H1 (cell line): ENCODE data around the gene PTMA. TPM values are rescaled to one million over a fixed set of nuclear protein-coding genes. Genes with fewer than 3 reads are reported as not detected.

ENCODE experiments used
- CTCF ChIA-PET: fragments of 300-600 bp; sonication (Branson Sonifier 250); formaldehyde crosslinking; loops from one replicate; lab custom pipeline; 2021; ENCODE audit not compliant: partially characterized antibody; lab: Charles Lee
- POLR2A ChIA-PET: fragments of 300-600 bp; sonication (Branson Sonifier 250); formaldehyde crosslinking; loops from one replicate; lab custom pipeline; 2021; ENCODE audit warnings: inconsistent platforms; ENCODE audit not compliant: partially characterized antibody; lab: Charles Lee
- DNase-seq, 2 experiments: peaks; one replicate each; pipeline versions ENCODE4 v3.0.0 to v3.0.0-alpha.2; 2010 to 2022; ENCODE audit warnings: low spot score in 2 of 2, low read depth in 1 of 2, mixed read lengths in 1 of 2
- FAIRE-seq: peaks from 2 replicates; lab custom pipeline; 2011; peaks lifted over from hg19 to GRCh38; lab: Jason Lieb, UNC
- H2AFZ ChIP-seq: 2 replicates; pipeline ENCODE4 v1.8.1; 2012; ENCODE audit warnings: low read length, inconsistent platforms
- H2AK5ac ChIP-seq: 2 replicates; pipeline ENCODE4 v1.6.1; 2013; ENCODE audit warnings: low read depth, low read length
- H2BK120ac ChIP-seq: replicated peaks from 2 replicates; pipeline ENCODE3; 2013; ENCODE audit warnings: low read depth, low read length, inconsistent platforms
- H2BK12ac ChIP-seq: 2 replicates; pipeline ENCODE4 v1.6.1; 2013; ENCODE audit warnings: low read depth, low read length
- H2BK15ac ChIP-seq: 2 replicates; pipeline ENCODE4 v1.6.1; 2013; ENCODE audit warnings: low read length
- H2BK20ac ChIP-seq: 2 replicates; pipeline ENCODE4 v1.6.1; 2013; ENCODE audit warnings: low read length
- H2BK5ac ChIP-seq: 2 replicates; pipeline ENCODE4 v1.6.1; 2013; ENCODE audit warnings: low read depth, low read length
- H3K14ac ChIP-seq: 2 replicates; pipeline ENCODE4 v1.6.1; 2013; ENCODE audit warnings: inconsistent platforms; ENCODE audit not compliant: insufficient read length
- H3K18ac ChIP-seq: 2 replicates; pipeline ENCODE4 v1.6.1; 2013; ENCODE audit warnings: low read length; ENCODE audit errors: extremely low read depth
- H3K23ac ChIP-seq: 2 replicates; pipeline ENCODE4 v1.6.1; 2013; ENCODE audit warnings: inconsistent platforms; ENCODE audit not compliant: insufficient read length
- H3K23me2 ChIP-seq: 2 replicates; pipeline ENCODE4 v1.6.1; 2013; ENCODE audit warnings: low read depth, low read length
- H3K27ac ChIP-seq: 2 replicates; pipeline ENCODE4 v1.6.1; 2011; ENCODE audit warnings: low read depth, low read length, inconsistent platforms
- H3K27me3 ChIP-seq, 4 experiments: replicated peaks in 1 of 4; 1 replicate in 1 of 4; 2 replicates in 3 of 4; pipeline versions ENCODE4 v1.6.1 to v1.8.1; 2011 to 2013; ENCODE audit warnings: low read length in 3 of 4, mild to moderate bottlenecking in 3 of 4, inconsistent platforms in 2 of 4, mixed read lengths in 2 of 4, moderate library complexity in 1 of 4; ENCODE audit not compliant: control insufficient read depth in 3 of 4, insufficient read depth in 3 of 4; ENCODE audit errors: extremely low read depth in 1 of 4
- H3K36me3 ChIP-seq, 4 experiments: 2 replicates each; pipeline versions ENCODE4 v1.6.1 to v1.8.1; 2011 to 2013; ENCODE audit warnings: mild to moderate bottlenecking in 4 of 4, low read length in 3 of 4, moderate library complexity in 2 of 4, control low read depth in 1 of 4, inconsistent platforms in 1 of 4; ENCODE audit not compliant: insufficient read depth in 4 of 4, control insufficient read depth in 2 of 4
- H3K4ac ChIP-seq: replicated peaks from 2 replicates; pipeline ENCODE3; 2013; ENCODE audit warnings: low read length, low read depth, mixed read lengths, inconsistent platforms; ENCODE audit not compliant: insufficient read length
- H3K4me1 ChIP-seq, 4 experiments: replicated peaks in 1 of 4; 1 replicate in 1 of 4; 2 replicates in 3 of 4; pipeline versions ENCODE4 v1.6.1 to v1.8.1; 2011 to 2013; ENCODE audit warnings: low read length in 3 of 4, inconsistent platforms in 2 of 4, mixed read lengths in 1 of 4; ENCODE audit not compliant: insufficient read depth in 4 of 4, control insufficient read depth in 3 of 4
- H3K4me2 ChIP-seq, 2 experiments: 2 replicates each; pipeline versions ENCODE4 v1.6.1 to v1.8.1; 2011 to 2013; ENCODE audit warnings: low read depth in 2 of 2, low read length in 2 of 2, control low read depth in 1 of 2, inconsistent platforms in 1 of 2, mild to moderate bottlenecking in 1 of 2; ENCODE audit not compliant: insufficient read depth in 1 of 2
- H3K4me3 ChIP-seq, 4 experiments: fragments of 200-600, 300-600 bp in 1 of 4; sonication (generic), shearing (Covaris generic), sonication (Bioruptor Twin) in 1 of 4; 2 replicates each; pipeline versions ENCODE4 v1.5.1 to v1.8.1; 2011 to 2016; ENCODE audit warnings: low read length in 4 of 4, low read depth in 3 of 4, control low read depth in 2 of 4, inconsistent platforms in 2 of 4, mild to moderate bottlenecking in 2 of 4, mixed read lengths in 1 of 4, moderate library complexity in 1 of 4; ENCODE audit not compliant: insufficient read depth in 2 of 4; ENCODE audit errors: extremely low read depth in 1 of 4
- H3K56ac ChIP-seq: replicated peaks from 2 replicates; pipeline ENCODE3; 2013; ENCODE audit warnings: low read depth, mild to moderate bottlenecking, mixed read lengths, low read length, inconsistent platforms; ENCODE audit not compliant: insufficient read length
- H3K79me1 ChIP-seq: 2 replicates; pipeline ENCODE4 v1.6.1; 2013; ENCODE audit warnings: low read depth, low read length, control low read depth
- H3K79me2 ChIP-seq, 2 experiments: 2 replicates each; pipeline versions ENCODE4 v1.6.1 to v1.8.1; 2012 to 2013; ENCODE audit warnings: low read length in 2 of 2, mild to moderate bottlenecking in 2 of 2, inconsistent platforms in 1 of 2; ENCODE audit not compliant: insufficient read depth in 2 of 2, control insufficient read depth in 1 of 2
- H3K9ac ChIP-seq, 4 experiments: replicated peaks in 1 of 4; 1 replicate in 1 of 4; 2 replicates in 3 of 4; pipeline versions ENCODE4 v1.6.1 to v1.8.1; 2011 to 2013; ENCODE audit warnings: low read depth in 3 of 4, low read length in 3 of 4, control low read depth in 2 of 4, mild to moderate bottlenecking in 2 of 4, moderate library complexity in 2 of 4, inconsistent platforms in 1 of 4; ENCODE audit errors: extremely low read depth in 1 of 4
- H3K9me3 ChIP-seq, 2 experiments: 2 replicates each; pipeline versions ENCODE4 v1.6.1 to v1.8.1; 2012 to 2013; ENCODE audit warnings: mild to moderate bottlenecking in 2 of 2, moderate library complexity in 2 of 2, control low read depth in 1 of 2, inconsistent platforms in 1 of 2, low read depth in 1 of 2, low read length in 1 of 2, mixed read lengths in 1 of 2; ENCODE audit not compliant: insufficient read depth in 2 of 2
- H4K20me1 ChIP-seq, 2 experiments: replicated peaks in 1 of 2; 2 replicates each; pipeline versions ENCODE3 to v1.8.1; 2011 to 2013; ENCODE audit warnings: inconsistent platforms in 2 of 2, low read length in 2 of 2, mild to moderate bottlenecking in 1 of 2; ENCODE audit not compliant: insufficient read depth in 2 of 2, control insufficient read depth in 1 of 2
- H4K5ac ChIP-seq: 2 replicates; pipeline ENCODE4 v1.6.1; 2013; ENCODE audit warnings: low read length, low read depth, mixed read lengths, inconsistent platforms; ENCODE audit not compliant: insufficient read length
- H4K8ac ChIP-seq: 2 replicates; pipeline ENCODE4 v1.8.0; 2013; ENCODE audit warnings: mild to moderate bottlenecking, moderate library complexity, low read length, inconsistent platforms; ENCODE audit not compliant: insufficient read depth; ENCODE audit errors: extremely low read depth
- H4K91ac ChIP-seq: replicated peaks from 2 replicates; pipeline ENCODE3; 2013; ENCODE audit warnings: low read length, mixed read lengths, inconsistent platforms; ENCODE audit not compliant: insufficient read length
- ASH2L ChIP-seq: fragments of 200-600, 300-600 bp; sonication (generic); IDR thresholded peaks from one replicate; pipeline ENCODE4 v1.7.1; 2017; ENCODE audit warnings: low read length
- BACH1 ChIP-seq: IDR thresholded peaks from 2 replicates; pipeline ENCODE4 v1.6.1; 2012; ENCODE audit warnings: low read length, improper control_type of control experiment
- CREB1 ChIP-seq: IDR thresholded peaks from 2 replicates; pipeline ENCODE4 v1.6.1; 2012; ENCODE audit warnings: inconsistent platforms
- GABPA ChIP-seq: IDR thresholded peaks from 2 replicates; pipeline ENCODE4 v1.6.1; 2011; ENCODE audit warnings: mild to moderate bottlenecking, low read length, moderate library complexity, borderline replicate concordance; ENCODE audit not compliant: insufficient read depth
- HDAC2 ChIP-seq, 2 experiments: fragments of 300-600 bp in 1 of 2; sonication (generic) in 1 of 2; IDR thresholded peaks; 2 replicates each; pipeline ENCODE4 v1.6.1; 2011 to 2012; ENCODE audit warnings: low read depth in 2 of 2, low read length in 2 of 2, mild to moderate bottlenecking in 2 of 2, moderate library complexity in 2 of 2, borderline replicate concordance in 1 of 2, inconsistent platforms in 1 of 2
- MAFK ChIP-seq: IDR thresholded peaks from 2 replicates; pipeline ENCODE4 v1.6.1; 2012; ENCODE audit warnings: low read depth, mild to moderate bottlenecking, improper control_type of control experiment, low read length
- POLR2A ChIP-seq, 2 experiments: IDR thresholded peaks; 1 replicate in 1 of 2; 2 replicates in 1 of 2; pipeline ENCODE4 v1.6.1; 2011; ENCODE audit warnings: low read depth in 2 of 2, low read length in 2 of 2, mild to moderate bottlenecking in 2 of 2; ENCODE audit errors: control extremely low read depth in 1 of 2
- SIN3A ChIP-seq, 2 experiments: IDR thresholded peaks in 1 of 2; conservative IDR thresholded peaks in 1 of 2; 2 replicates each; pipeline ENCODE4 v1.6.1; 2011 to 2012; ENCODE audit warnings: low read length in 2 of 2, improper control_type of control experiment in 1 of 2, low read depth in 1 of 2, mild to moderate bottlenecking in 1 of 2
- SP1 ChIP-seq: IDR thresholded peaks from 2 replicates; pipeline ENCODE4 v1.6.1; 2011; ENCODE audit warnings: low read depth, low read length
- TBP ChIP-seq: IDR thresholded peaks from 2 replicates; pipeline ENCODE4 v1.6.1; 2011; ENCODE audit warnings: low read depth, low read length, improper control_type of control experiment
- TCF12 ChIP-seq: IDR thresholded peaks from 2 replicates; pipeline ENCODE4 v1.6.1; 2011; ENCODE audit warnings: low read depth, mild to moderate bottlenecking, low read length
- YY1 ChIP-seq: IDR thresholded peaks from 2 replicates; pipeline ENCODE4 v1.6.1; 2011; ENCODE audit warnings: low read depth, mild to moderate bottlenecking, low read length
- WGBS, 2 experiments: shearing (Covaris generic) in 1 of 2; methylation state at CpG; one replicate each; pipeline versions ENCODE4 v1.1.6 to v1.1.7; 2013 to 2015; ENCODE audit warnings: low lambda C conversion rate in 2 of 2, mixed read lengths in 2 of 2, inconsistent platforms in 1 of 2, low coverage in 1 of 2, missing lambda C conversion rate in 1 of 2; ENCODE audit not compliant: insufficient replicate concordance in 2 of 2, insufficient coverage in 1 of 2, insufficient read length in 1 of 2; ENCODE audit errors: extremely low coverage in 1 of 2, missing lambda C conversion rate in 1 of 2; 5-methylcytosine and 5-hydroxymethylcytosine counted together
- polyA plus RNA-seq, 7 experiments: library from polyadenylated mRNA; depleted of rRNA in 3 of 7; stranded (reverse) in 5 of 7; unstranded in 2 of 7; fragments of >200 nt in 5 of 7; fragments of 200-250 nt in 2 of 7; gene quantifications; 1 replicate in 5 of 7; 2 replicates in 1 of 7; 4 replicates in 1 of 7; pipeline versions ENCODE4 v1.2.1 to v1.2.3, GENCODE V29; 2011 to 2013; ENCODE audit warnings: missing spikeins in 2 of 7, mixed read lengths in 2 of 7
- total RNA-seq: library from RNA; stranded (reverse); fragmentation: NEBNext Ultra II Directional; extraction: Animal tissue kit (Norgen Biotek cat#: 25700); gene quantifications from 2 replicates; pipeline ENCODE4 v1.2.1, GENCODE V29; 2021

PTMA gene
- total and polyA plus RNA-seq, 2 of the 8 experiments (the other 6 are each of a cell fraction or from before 2014, with no cell fraction given) = 683 to 2,680 TPM

DNA sequence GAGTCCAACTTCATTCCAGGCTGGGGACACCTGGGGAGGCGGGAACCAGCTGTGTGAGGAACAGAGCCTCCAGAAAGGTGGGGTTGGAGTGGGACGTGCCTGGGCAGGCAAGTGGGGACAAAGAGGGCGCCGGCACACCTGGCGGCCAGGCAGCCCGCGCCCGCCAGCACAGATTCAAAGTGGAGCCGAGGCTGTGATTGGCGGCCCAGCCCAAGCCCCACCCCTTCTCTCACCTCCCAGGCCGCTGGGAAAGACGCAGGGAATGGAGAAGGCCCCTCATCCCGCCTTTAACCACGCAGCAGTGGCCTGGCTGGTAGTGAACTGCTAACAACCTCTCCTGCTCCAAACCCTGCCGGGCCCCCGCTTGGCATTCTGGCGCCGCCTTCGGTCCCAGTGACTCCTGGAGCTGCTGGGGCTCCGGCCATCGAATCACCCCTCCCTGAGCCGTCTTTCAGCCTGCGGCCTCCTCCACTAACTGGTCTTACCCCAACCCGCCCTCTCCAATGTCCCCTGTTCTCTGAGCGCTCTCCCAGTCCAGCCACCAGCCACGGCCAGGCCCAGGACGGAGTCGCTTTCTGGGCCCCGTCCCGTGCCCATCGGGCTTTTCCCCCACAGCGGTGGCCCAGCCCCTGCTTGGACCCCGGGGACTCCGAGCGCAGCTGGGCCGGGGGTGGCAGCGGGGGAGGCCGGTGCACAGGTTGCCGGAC, 27.9 kb upstream of the PTMA start:
- H3K4ac ChIP-seq = peak overlapping the region; percentile 97
- POLR2A ChIA-PET = interaction anchor here (0.6 to 27.8 kb wide), 14 partner anchors 3 to 89 kb away, joined by 3 to 1080 read pairs (median 5); partner anchors contain the start of gene PTMA
- H3K27ac ChIP-seq = peak overlapping the region; percentile 99
- CTCF ChIA-PET = interaction anchor here (0.7 to 31.4 kb wide), 20 partner anchors 7 to 198 kb away, joined by 3 to 555 read pairs (median 3); partner anchors contain the start of gene PTMA
- no peaks in the 10 kb centered on the region for H4K20me1 ChIP-seq
- H2BK120ac ChIP-seq = peak overlapping the region; percentile 86
- peak overlapping the region; percentile 88 to 97 for H3K4me2 ChIP-seq
- peak overlapping the region; percentile 76; the same call in 1 of the 2 replicates for H2BK12ac ChIP-seq
- peak overlapping the region; percentile 93 for H2BK5ac ChIP-seq
- peak overlapping the region; percentile 43; the same call in 1 of the 2 replicates for H2AK5ac ChIP-seq
- 3% methylated on average over 36 of the region's 39 CpGs; no CpG with 5 or more reads in 1 of the 2 experiments for WGBS, 2 experiments
- H3K79me2 ChIP-seq = no peaks in the 10 kb centered on the region
- H4K91ac ChIP-seq = peak overlapping the region; percentile 100
- 0 out of 2 replicates have a peak overlapping the region, but pooled peaks have one; percentile 23 for H2BK20ac ChIP-seq
- H4K5ac ChIP-seq = peak overlapping the region; percentile 90
- H3K79me1 ChIP-seq = no peaks in the 10 kb centered on the region
- FAIRE-seq (peak; percentile 48), DNase-seq (peak; percentile 64 to 87)
- H3K9ac ChIP-seq = peak overlapping the region; percentile 91 to 96 (median 94)
- no peak overlapping the region for H3K23ac ChIP-seq
- H3K56ac ChIP-seq = peak overlapping the region; percentile 100
- H3K36me3 ChIP-seq = no peaks in the 10 kb centered on the region
- H3K4me3 ChIP-seq = peak overlapping the region; percentile 48 to 88 (median 70)
- peak overlapping the region; percentile 20 for H3K14ac ChIP-seq
- peak overlapping the region; percentile 89 for H3K18ac ChIP-seq
- peaks cover 0 to 35% (median 21%) of the 10 kb centered on the region in 4 experiments; a peak in 6 of 7 replicates for H3K4me1 ChIP-seq
- H3K9me3 ChIP-seq = no peaks in the 10 kb centered on the region
- peak overlapping the region; percentile 99 for H4K8ac ChIP-seq
- H3K23me2 ChIP-seq = peaks cover 9% of the 10 kb centered on the region; the same call in 1 of the 2 replicates
- no peak overlapping the region for H2AFZ ChIP-seq
- no peaks in the 10 kb centered on the region for H3K27me3 ChIP-seq
- H2BK15ac ChIP-seq = peak overlapping the region; percentile 74; the same call in 1 of the 2 replicates
- peak; percentile 82 for TF ChIP-seq TCF12
- TF ChIP-seq YY1 = peak; percentile 6; the same call in 1 of the 2 replicates
- peak; percentile 18 for TF ChIP-seq ASH2L
- TF ChIP-seq POLR2A (IDR thresholded peaks at IDR 0.05; ENCODE audit: control extremely low read depth in 1 of 2, low read depth in 2 of 2, low read length in 2 of 2) = peak in 1 of 2 experiments; percentile 97; a peak in 2 of 3 replicates
- no peak for TF ChIP-seq GABPA
- peak; percentile 38; the same call in 1 of the 2 replicates for TF ChIP-seq CREB1
- peak; percentile 7; the same call in 1 of the 2 replicates for TF ChIP-seq BACH1
- TF ChIP-seq HDAC2 (IDR thresholded peaks at IDR 0.05; ENCODE audit: borderline replicate concordance in 1 of 2, low read depth in 2 of 2, low read length in 2 of 2) = peak; percentile 28 to 56; a peak in 2 of 4 replicates
- 0 out of 2 replicates have a peak, but pooled peaks have one; percentile 50 for TF ChIP-seq SP1
- peak; percentile 86 for TF ChIP-seq TBP
- TF ChIP-seq MAFK = no peak
- TF ChIP-seq SIN3A (conservative IDR thresholded peaks at IDR 0.05 in 1 of 2, IDR thresholded peaks at IDR 0.05 in 1 of 2; ENCODE audit: low read depth in 1 of 2, low read length in 2 of 2) = peak in 1 of 2 experiments; percentile 67; a peak in 2 of 4 replicates
